WTC11 (cell line): ENCODE results near the gene CLDN19.

ENCODE experiments used
- MXD4 ChIP-seq: fragments of 250-450 bp; sonication (Bioruptor Pico); IDR thresholded peaks from 2 replicates; pipeline ENCODE4 v1.8.0; 2021; ENCODE audit warnings: mild to moderate bottlenecking, moderate library complexity, borderline replicate concordance
- NR3C1 ChIP-seq: sonication (generic); formaldehyde crosslinking; conservative IDR thresholded peaks from 2 replicates; pipeline ENCODE4 v1.8.1; 2023; ENCODE audit warnings: low read depth, mild to moderate bottlenecking, missing genetic modification reagents
- TF ChIP-seq, protein P1 (sequence below): fragments of 200-600 bp; IDR thresholded peaks from 2 replicates; pipeline ENCODE4 v1.8.0; 2022; ENCODE audit warnings: antibody characterized with exemption

DNA sequence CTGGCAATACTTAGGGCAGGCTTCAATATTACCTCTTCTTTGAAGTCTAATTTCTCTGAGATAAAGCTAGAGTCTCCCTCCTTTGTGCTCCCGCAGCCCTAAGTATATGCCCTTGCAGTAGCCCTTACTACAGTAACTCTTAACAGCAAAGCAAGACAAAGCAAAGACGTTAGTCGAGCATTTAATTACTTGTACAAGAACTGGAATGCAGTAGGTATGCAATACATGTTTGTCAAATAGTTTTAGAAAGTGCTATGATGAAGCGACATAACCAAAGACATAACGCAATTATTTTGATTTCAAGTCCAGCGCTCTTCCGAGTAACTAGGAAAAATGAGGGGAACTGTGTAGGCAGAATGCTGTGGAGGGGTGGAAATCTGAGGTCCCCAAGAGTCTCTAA, 25.2 kb upstream of the CLDN19 start:
- TF ChIP-seq NR3C1 (CRISPR knock-in tag) (no peak), MXD4 (CRISPR knock-in tag) (no peak)
- TF ChIP-seq, protein P1, sequence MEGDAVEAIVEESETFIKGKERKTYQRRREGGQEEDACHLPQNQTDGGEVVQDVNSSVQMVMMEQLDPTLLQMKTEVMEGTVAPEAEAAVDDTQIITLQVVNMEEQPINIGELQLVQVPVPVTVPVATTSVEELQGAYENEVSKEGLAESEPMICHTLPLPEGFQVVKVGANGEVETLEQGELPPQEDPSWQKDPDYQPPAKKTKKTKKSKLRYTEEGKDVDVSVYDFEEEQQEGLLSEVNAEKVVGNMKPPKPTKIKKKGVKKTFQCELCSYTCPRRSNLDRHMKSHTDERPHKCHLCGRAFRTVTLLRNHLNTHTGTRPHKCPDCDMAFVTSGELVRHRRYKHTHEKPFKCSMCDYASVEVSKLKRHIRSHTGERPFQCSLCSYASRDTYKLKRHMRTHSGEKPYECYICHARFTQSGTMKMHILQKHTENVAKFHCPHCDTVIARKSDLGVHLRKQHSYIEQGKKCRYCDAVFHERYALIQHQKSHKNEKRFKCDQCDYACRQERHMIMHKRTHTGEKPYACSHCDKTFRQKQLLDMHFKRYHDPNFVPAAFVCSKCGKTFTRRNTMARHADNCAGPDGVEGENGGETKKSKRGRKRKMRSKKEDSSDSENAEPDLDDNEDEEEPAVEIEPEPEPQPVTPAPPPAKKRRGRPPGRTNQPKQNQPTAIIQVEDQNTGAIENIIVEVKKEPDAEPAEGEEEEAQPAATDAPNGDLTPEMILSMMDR = no peak
